ENCODE data around the gene TET2. TPM values are rescaled to one million over a fixed set of nuclear protein-coding genes. Genes with fewer than 3 reads are reported as not detected.

Gene TET2
- total RNA-seq, 2 donors from 2014 or later: 34.2 to 43.1 TPM

- DNase-seq (no peak), ATAC-seq (replicated peaks in 1 of 2) (no peak)
- Mint-ChIP-seq H3K27me3 (ENCODE audit: low read depth) (no peaks in the 10 kb centered on the region), H3K4me3 (no peak overlapping the region), H3K36me3 (ENCODE audit: insufficient read depth in 2 of 2) (peaks cover 35 to 52% of the 10 kb centered on the region in 2 donors), H3K4me1 (ENCODE audit: low read depth) (peaks cover 26% of the 10 kb centered on the region), H3K27ac (peak overlapping the region; percentile 98), H3K9me3 (peaks cover 26 to 30% of the 10 kb centered on the region in 2 donors)
Measured at GRCh38 chr4:105304085-105304484, 157.4 kb downstream of the TET2 start.

GRCh38 chr4:105305019-105305836, 158.6 kb downstream of the TET2 start:
- Mint-ChIP-seq H3K9me3 (peaks cover 20 to 25% of the 10 kb centered on the region in 2 donors), H3K4me1 (ENCODE audit: low read depth) (peaks cover 26% of the 10 kb centered on the region), H3K36me3 (ENCODE audit: insufficient read depth in 2 of 2) (peaks cover 30 to 52% of the 10 kb centered on the region in 2 donors), H3K4me3 (peak overlapping the region; percentile 27 to 64), H3K27me3 (ENCODE audit: low read depth) (no peaks in the 10 kb centered on the region), H3K27ac (peak overlapping the region; percentile 98)
- peak; percentile 9 to 28 for ATAC-seq (replicated peaks in 1 of 2)
- peak; percentile 3 to 8 for DNase-seq

- H3K27ac Mint-ChIP-seq: peak overlapping the region; percentile 98
- peak overlapping the region; percentile 27 to 64 for H3K4me3 Mint-ChIP-seq
- peaks cover 32 to 53% of the 10 kb centered on the region in 2 donors for H3K36me3 Mint-ChIP-seq (ENCODE audit: insufficient read depth in 2 of 2)
- H3K9me3 Mint-ChIP-seq: peaks cover 15 to 28% of the 10 kb centered on the region in 2 donors
- ATAC-seq (replicated peaks in 1 of 2) (peak; percentile 89 to 92), DNase-seq (peak; percentile 71 to 78)
- peaks cover 29% of the 10 kb centered on the region for H3K4me1 Mint-ChIP-seq (ENCODE audit: low read depth)
- no peaks in the 10 kb centered on the region for H3K27me3 Mint-ChIP-seq (ENCODE audit: low read depth)
Measured at GRCh38 chr4:105306158-105306781, 159.6 kb downstream of the TET2 start.

GRCh38 chr4:105306820-105307219, 160.1 kb downstream of the TET2 start:
- H3K27ac Mint-ChIP-seq: peak overlapping the region; percentile 98
- no peaks in the 10 kb centered on the region for H3K27me3 Mint-ChIP-seq (ENCODE audit: low read depth)
- peak overlapping the region; percentile 27 to 64 for H3K4me3 Mint-ChIP-seq
- peaks cover 18 to 30% of the 10 kb centered on the region in 2 donors for H3K9me3 Mint-ChIP-seq
- ATAC-seq (replicated peaks in 1 of 2) (no peak), DNase-seq (peak; percentile 8 to 29)
- H3K36me3 Mint-ChIP-seq (ENCODE audit: insufficient read depth in 2 of 2): peaks cover 34 to 54% of the 10 kb centered on the region in 2 donors
- peaks cover 29% of the 10 kb centered on the region for H3K4me1 Mint-ChIP-seq (ENCODE audit: low read depth)

GRCh38 chr4:105318486-105318885, 171.8 kb downstream of the TET2 start:
- H3K27ac Mint-ChIP-seq: no peak overlapping the region
- peaks cover 18 to 22% of the 10 kb centered on the region in 2 donors for H3K36me3 Mint-ChIP-seq (ENCODE audit: insufficient read depth in 2 of 2)
- no peak overlapping the region for H3K4me3 Mint-ChIP-seq
- no peak for ATAC-seq (replicated peaks in 1 of 2)
- H3K9me3 Mint-ChIP-seq: peaks cover 8% of the 10 kb centered on the region in 2 donors
- no peaks in the 10 kb centered on the region for H3K4me1 Mint-ChIP-seq (ENCODE audit: low read depth)
- DNase-seq: no peak
- H3K27me3 Mint-ChIP-seq (ENCODE audit: low read depth): no peaks in the 10 kb centered on the region

GRCh38 chr4:105327222-105327621, 180.5 kb downstream of the TET2 start:
- peaks cover 0 to 4% of the 10 kb centered on the region in 2 donors for H3K36me3 Mint-ChIP-seq (ENCODE audit: insufficient read depth in 2 of 2)
- no peak overlapping the region for H3K27ac Mint-ChIP-seq
- peaks cover 0 to 2% of the 10 kb centered on the region in 2 donors for H3K9me3 Mint-ChIP-seq
- DNase-seq: peak; percentile 17 to 20
- H3K4me1 Mint-ChIP-seq (ENCODE audit: low read depth): peaks cover 13% of the 10 kb centered on the region
- no peaks in the 10 kb centered on the region for H3K27me3 Mint-ChIP-seq (ENCODE audit: low read depth)
- ATAC-seq (replicated peaks in 1 of 2): peak; percentile 86 to 99
- H3K4me3 Mint-ChIP-seq: no peak overlapping the region

GRCh38 chr4:105327956-105328355, 181.3 kb downstream of the TET2 start:
- Mint-ChIP-seq H3K4me3 (no peak overlapping the region), H3K27me3 (ENCODE audit: low read depth) (no peaks in the 10 kb centered on the region), H3K27ac (no peak overlapping the region), H3K36me3 (ENCODE audit: insufficient read depth in 2 of 2) (peaks cover 0 to 4% of the 10 kb centered on the region in 2 donors), H3K9me3 (peaks cover 2 to 3% of the 10 kb centered on the region in 2 donors), H3K4me1 (ENCODE audit: low read depth) (peaks cover 13% of the 10 kb centered on the region)
- ATAC-seq (replicated peaks in 1 of 2) (no peak), DNase-seq (no peak)

- Mint-ChIP-seq H3K36me3 (ENCODE audit: insufficient read depth in 2 of 2) (no peaks in the 10 kb centered on the region), H3K4me3 (no peak overlapping the region), H3K4me1 (ENCODE audit: low read depth) (peaks cover 13% of the 10 kb centered on the region), H3K9me3 (peaks cover 2 to 3% of the 10 kb centered on the region in 2 donors), H3K27me3 (ENCODE audit: low read depth) (no peaks in the 10 kb centered on the region), H3K27ac (peak overlapping the region; percentile 12)
- ATAC-seq (replicated peaks in 1 of 2) (no peak), DNase-seq (no peak)
Measured at GRCh38 chr4:105329081-105329480, 182.4 kb downstream of the TET2 start.

All from activated T-cell treated with anti-CD3 and anti-CD28 coated beads, Interleukin-2, amount 50 U/mL, for 72 hours (primary cell).